ENCODE results near the gene TRABD.
"Not testable (repeated sequence)": the region's sequence is repeated elsewhere in the genome, so short reads cannot be mapped to it uniquely, and the experiment has no call there.

TRABD gene

GRCh38 chr22:50185375-50186087 lies at the start of gene TRABD:
Gene TRABD, plus strand, starts transcription at chr22:50185913. Its CDS starts 7,148 bp downstream, at chr22:50193061.
- DNase-seq (ENCODE audit: low spot score) = peak; percentile 86

- no peak for DNase-seq (ENCODE audit: low spot score)
Observed at GRCh38 chr22:50136581-50137015, 49.1 kb upstream of the TRABD start.

GRCh38 chr22:50137277-50137676 lies 48.4 kb upstream of the TRABD start:
- not testable (repeated sequence) for DNase-seq (ENCODE audit: low spot score)

GRCh38 chr22:50138041-50138440 lies 47.7 kb upstream of the TRABD start:
- DNase-seq (ENCODE audit: low spot score) = no peak

- DNase-seq (ENCODE audit: low spot score) = no peak
Observed at GRCh38 chr22:50138988-50139387, 46.7 kb upstream of the TRABD start.

GRCh38 chr22:50139843-50140415 lies 45.8 kb upstream of the TRABD start:
- DNase-seq (ENCODE audit: low spot score) = no peak

- DNase-seq (ENCODE audit: low spot score) = no peak
Observed at GRCh38 chr22:50140615-50141014, 45.1 kb upstream of the TRABD start.

GRCh38 chr22:50141462-50141861 lies 44.3 kb upstream of the TRABD start:
- no peak for DNase-seq (ENCODE audit: low spot score)

GRCh38 chr22:50141891-50142363 lies 43.8 kb upstream of the TRABD start:
- no peak for DNase-seq (ENCODE audit: low spot score)

GRCh38 chr22:50143096-50143495 lies 42.6 kb upstream of the TRABD start:
- DNase-seq (ENCODE audit: low spot score) = no peak

- no peak for DNase-seq (ENCODE audit: low spot score)
Observed at GRCh38 chr22:50144005-50144614, 41.6 kb upstream of the TRABD start.

- DNase-seq (ENCODE audit: low spot score) = no peak
Observed at GRCh38 chr22:50145721-50146438, 39.8 kb upstream of the TRABD start.

GRCh38 chr22:50146439-50147238 lies 39.1 kb upstream of the TRABD start:
- DNase-seq (ENCODE audit: low spot score) = peak; percentile 82

GRCh38 chr22:50147258-50148165 lies 38.2 kb upstream of the TRABD start:
- DNase-seq (ENCODE audit: low spot score) = not testable (repeated sequence)

GRCh38 chr22:50148166-50148500 lies 37.6 kb upstream of the TRABD start:
- no peak for DNase-seq (ENCODE audit: low spot score)

- peak; percentile 10 for DNase-seq (ENCODE audit: low spot score)
Observed at GRCh38 chr22:50148991-50149721, 36.6 kb upstream of the TRABD start.

GRCh38 chr22:50150161-50151129 lies 35.3 kb upstream of the TRABD start:
- DNase-seq (ENCODE audit: low spot score) = no peak

All from globus pallidus (tissue), 1 donor.